HepG2 (cell line): Measurements from ENCODE around the gene AVPR2. TPM values are rescaled to one million over a fixed set of nuclear protein-coding genes. Genes with fewer than 3 reads are reported as not detected.

Experiments
- ADNP ChIP-seq: sonication (generic); formaldehyde crosslinking; IDR thresholded peaks from 2 replicates; pipeline ENCODE4 v1.4.0; 2020; ENCODE audit warnings: missing genetic modification reagents
- DPF2 ChIP-seq: sonication (generic); formaldehyde crosslinking; IDR thresholded peaks from 2 replicates; pipeline ENCODE4 v1.4.0; 2020; ENCODE audit warnings: mild to moderate bottlenecking, low read depth, missing genetic modification reagents, borderline replicate concordance
- GATA4 ChIP-seq: sonication (generic); IDR thresholded peaks from 2 replicates; pipeline ENCODE4 v1.6.1; 2016; ENCODE audit warnings: antibody characterized with exemption, low read depth, borderline replicate concordance
- HMGA1 ChIP-seq: sonication (generic); formaldehyde crosslinking; conservative IDR thresholded peaks from 2 replicates; pipeline ENCODE4 v1.4.0; 2020; ENCODE audit warnings: missing genetic modification reagents
- IKZF1 ChIP-seq: fragments of 450-650 bp; IDR thresholded peaks from 2 replicates; pipeline ENCODE4 v1.7.1; 2016
- KDM5B ChIP-seq: sonication (generic); formaldehyde crosslinking; IDR thresholded peaks from 2 replicates; pipeline ENCODE4 v1.4.0; 2020; ENCODE audit warnings: missing genetic modification reagents, mild to moderate bottlenecking, borderline replicate concordance
- MIER3 ChIP-seq: IDR thresholded peaks from 2 replicates; pipeline ENCODE4 v1.6.1; 2016; ENCODE audit warnings: missing compliant biosample characterization, borderline replicate concordance
- NFKBIZ ChIP-seq: IDR thresholded peaks from 2 replicates; pipeline ENCODE4 v1.6.1; 2018; ENCODE audit warnings: missing genetic modification reagents, missing compliant biosample characterization
- RBM39 ChIP-seq: fragments of 200-400 bp; formaldehyde crosslinking; IDR thresholded peaks from one replicate; pipeline ENCODE4 v1.6.1; 2018; ENCODE audit warnings: antibody characterized with exemption, mild to moderate bottlenecking, low read depth, low read length; ENCODE audit not compliant: poor library complexity, severe bottlenecking
- SMAD9 ChIP-seq: sonication (generic); formaldehyde crosslinking; IDR thresholded peaks from 2 replicates; pipeline ENCODE4 v1.5.1; 2020; ENCODE audit warnings: mild to moderate bottlenecking, missing genetic modification reagents
- XBP1 ChIP-seq: sonication (generic); formaldehyde crosslinking; IDR thresholded peaks from 2 replicates; pipeline ENCODE4 v1.5.0; 2020; ENCODE audit warnings: missing genetic modification reagents
- ZBTB38 ChIP-seq: sonication (generic); formaldehyde crosslinking; IDR thresholded peaks from 2 replicates; pipeline ENCODE4 v1.5.1; 2020; ENCODE audit warnings: mild to moderate bottlenecking, missing genetic modification reagents
- ZBTB49 ChIP-seq: sonication (generic); formaldehyde crosslinking; IDR thresholded peaks from 2 replicates; pipeline ENCODE4 v1.4.0; 2020; ENCODE audit warnings: missing genetic modification reagents, borderline replicate concordance
- polyA plus RNA-seq, 8 experiments: library from polyadenylated mRNA; depleted of rRNA in 3 of 8; stranded (reverse) in 7 of 8; unstranded in 1 of 8; fragments of >200 nt; fragmentation: Illumina TruSeq in 4 of 8; extraction: Trizol in 4 of 8; gene quantifications; 2 replicates each; pipeline versions ENCODE4 v1.2.1 to v1.2.3, GENCODE V29; 2011 to 2016; ENCODE audit warnings: low read depth in 4 of 8, missing spikeins in 1 of 8, mixed read lengths in 1 of 8; ENCODE audit not compliant: insufficient read depth in 1 of 8
- total RNA-seq, 5 experiments: library from RNA; depleted of rRNA; stranded (reverse); fragments of >200 nt; fragmentation: Illumina TruSeq; extraction: Trizol; gene quantifications; 2 replicates each; pipeline ENCODE4 v1.2.3, GENCODE V29; 2016; ENCODE audit warnings: low read depth in 1 of 5
- TF ChIP-seq, protein P1 (sequence below): sonication (generic); formaldehyde crosslinking; IDR thresholded peaks from one replicate; pipeline ENCODE4 v1.5.1; 2020; ENCODE audit warnings: mild to moderate bottlenecking, missing genetic modification reagents; ENCODE audit errors: not compliant biosample characterization
- TF ChIP-seq, protein P2 (sequence below): IDR thresholded peaks from 2 replicates; pipeline ENCODE4 v1.6.1; 2016; ENCODE audit warnings: low read depth, borderline replicate concordance

Gene AVPR2
- total and polyA plus RNA-seq, 2 of the 13 experiments (the other 11 are each of a cell fraction or from before 2014, with no cell fraction given), result not detected

GRCh38 chrX:153927922-153928760 lies 23.7 kb downstream of the AVPR2 start (continued):
- TF ChIP-seq, protein P1, sequence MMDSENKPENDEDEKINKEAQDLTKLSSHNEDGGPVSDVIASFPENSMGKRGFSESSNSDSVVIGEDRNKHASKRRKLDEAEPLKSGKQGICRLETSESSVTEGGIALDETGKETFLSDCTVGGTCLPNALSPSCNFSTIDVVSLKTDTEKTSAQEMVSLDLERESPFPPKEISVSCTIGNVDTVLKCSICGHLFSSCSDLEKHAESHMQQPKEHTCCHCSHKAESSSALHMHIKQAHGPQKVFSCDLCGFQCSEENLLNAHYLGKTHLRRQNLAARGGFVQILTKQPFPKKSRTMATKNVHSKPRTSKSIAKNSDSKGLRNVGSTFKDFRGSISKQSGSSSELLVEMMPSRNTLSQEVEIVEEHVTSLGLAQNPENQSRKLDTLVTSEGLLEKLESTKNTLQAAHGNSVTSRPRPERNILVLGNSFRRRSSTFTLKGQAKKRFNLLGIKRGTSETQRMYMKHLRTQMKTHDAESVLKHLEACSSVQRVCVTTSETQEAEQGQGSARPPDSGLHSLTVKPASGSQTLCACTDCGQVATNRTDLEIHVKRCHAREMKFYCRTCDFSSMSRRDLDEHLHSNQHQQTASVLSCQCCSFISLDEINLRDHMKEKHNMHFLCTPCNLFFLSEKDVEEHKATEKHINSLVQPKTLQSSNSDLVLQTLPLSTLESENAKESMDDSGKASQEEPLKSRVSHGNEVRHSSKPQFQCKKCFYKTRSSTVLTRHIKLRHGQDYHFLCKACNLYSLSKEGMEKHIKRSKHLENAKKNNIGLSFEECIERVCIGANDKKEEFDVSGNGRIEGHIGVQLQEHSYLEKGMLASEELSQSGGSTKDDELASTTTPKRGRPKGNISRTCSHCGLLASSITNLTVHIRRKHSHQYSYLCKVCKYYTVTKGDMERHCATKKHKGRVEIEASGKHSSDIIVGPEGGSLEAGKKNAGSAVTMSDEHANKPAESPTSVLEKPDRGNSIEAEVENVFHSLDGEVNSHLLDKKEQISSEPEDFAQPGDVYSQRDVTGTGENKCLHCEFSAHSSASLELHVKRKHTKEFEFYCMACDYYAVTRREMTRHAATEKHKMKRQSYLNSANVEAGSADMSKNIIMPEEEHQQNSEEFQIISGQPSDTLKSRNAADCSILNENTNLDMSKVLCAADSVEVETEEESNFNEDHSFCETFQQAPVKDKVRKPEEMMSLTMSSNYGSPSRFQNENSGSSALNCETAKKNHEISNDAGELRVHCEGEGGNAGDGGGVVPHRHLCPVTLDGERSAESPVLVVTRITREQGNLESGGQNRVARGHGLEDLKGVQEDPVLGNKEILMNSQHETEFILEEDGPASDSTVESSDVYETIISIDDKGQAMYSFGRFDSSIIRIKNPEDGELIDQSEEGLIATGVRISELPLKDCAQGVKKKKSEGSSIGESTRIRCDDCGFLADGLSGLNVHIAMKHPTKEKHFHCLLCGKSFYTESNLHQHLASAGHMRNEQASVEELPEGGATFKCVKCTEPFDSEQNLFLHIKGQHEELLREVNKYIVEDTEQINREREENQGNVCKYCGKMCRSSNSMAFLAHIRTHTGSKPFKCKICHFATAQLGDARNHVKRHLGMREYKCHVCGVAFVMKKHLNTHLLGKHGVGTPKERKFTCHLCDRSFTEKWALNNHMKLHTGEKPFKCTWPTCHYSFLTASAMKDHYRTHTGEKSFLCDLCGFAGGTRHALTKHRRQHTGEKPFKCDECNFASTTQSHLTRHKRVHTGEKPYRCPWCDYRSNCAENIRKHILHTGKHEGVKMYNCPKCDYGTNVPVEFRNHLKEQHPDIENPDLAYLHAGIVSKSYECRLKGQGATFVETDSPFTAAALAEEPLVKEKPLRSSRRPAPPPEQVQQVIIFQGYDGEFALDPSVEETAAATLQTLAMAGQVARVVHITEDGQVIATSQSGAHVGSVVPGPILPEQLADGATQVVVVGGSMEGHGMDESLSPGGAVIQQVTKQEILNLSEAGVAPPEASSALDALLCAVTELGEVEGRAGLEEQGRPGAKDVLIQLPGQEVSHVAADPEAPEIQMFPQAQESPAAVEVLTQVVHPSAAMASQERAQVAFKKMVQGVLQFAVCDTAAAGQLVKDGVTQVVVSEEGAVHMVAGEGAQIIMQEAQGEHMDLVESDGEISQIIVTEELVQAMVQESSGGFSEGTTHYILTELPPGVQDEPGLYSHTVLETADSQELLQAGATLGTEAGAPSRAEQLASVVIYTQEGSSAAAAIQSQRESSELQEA (CRISPR knock-in tag), result no peak
- TF ChIP-seq, protein P2, sequence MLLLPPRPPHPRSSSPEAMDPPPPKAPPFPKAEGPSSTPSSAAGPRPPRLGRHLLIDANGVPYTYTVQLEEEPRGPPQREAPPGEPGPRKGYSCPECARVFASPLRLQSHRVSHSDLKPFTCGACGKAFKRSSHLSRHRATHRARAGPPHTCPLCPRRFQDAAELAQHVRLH, result no peak
- TF ChIP-seq ADNP (no peak), GATA4 (no peak), IKZF1 (no peak), KDM5B (CRISPR knock-in tag) (peak; percentile 49; the same call in 1 of the 2 replicates), ZBTB38 (no peak), ZBTB49 (no peak), SMAD9 (no peak), RBM39 (no peak), HMGA1 (CRISPR knock-in tag) (no peak), NFKBIZ (CRISPR knock-in tag) (no peak), XBP1 (no peak), MIER3 (0 out of 2 replicates have a peak, but pooled peaks have one; percentile 20), DPF2 (CRISPR knock-in tag) (no peak)
